Transverse colon (tissue), 4 donors: ENCODE results near the gene SLC7A9. TPM values are rescaled to one million over a fixed set of nuclear protein-coding genes. Genes with fewer than 3 reads are reported as not detected.

Source experiments
- DNase-seq: peaks from one replicate; pipeline ENCODE4 v3.0.0-alpha.2; 2019
- H3K27ac ChIP-seq, 4 donors: fragments of 200-600 bp; sonication (generic); 2 replicates each; pipeline ENCODE4 v1.5.1; 2016 to 2018; ENCODE audit warnings: inconsistent platforms in 4 of 4
- H3K27me3 ChIP-seq: fragments of 200-600 bp; sonication (generic); 2 replicates; pipeline ENCODE4 v1.5.1; 2017; ENCODE audit warnings: inconsistent platforms
- H3K36me3 ChIP-seq, 4 donors: fragments of 200-600 bp; sonication (generic); 2 replicates each; pipeline ENCODE4 v1.5.1; 2017 to 2019; ENCODE audit warnings: inconsistent platforms in 4 of 4
- H3K4me1 ChIP-seq, 4 donors: fragments of 200-600 bp; sonication (generic); 2 replicates each; pipeline ENCODE4 v1.5.1; 2017 to 2020; ENCODE audit warnings: inconsistent platforms in 4 of 4
- H3K4me3 ChIP-seq, 4 donors: fragments of 200-600 bp; sonication (generic); 1 replicate in 1 of 4; 2 replicates in 3 of 4; pipeline versions ENCODE4 v1.5.1 to v1.6.1; 2017 to 2019; ENCODE audit warnings: inconsistent platforms in 4 of 4
- H3K9me3 ChIP-seq, 2 donors: fragments of 200-600 bp; sonication (generic); 2 replicates each; pipeline ENCODE4 v1.5.1; 2017 to 2019; ENCODE audit warnings: inconsistent platforms in 2 of 2
- EP300 ChIP-seq: sonication (generic); formaldehyde crosslinking; IDR thresholded peaks from one replicate; pipeline ENCODE4 v1.6.1; 2017; ENCODE audit warnings: antibody characterized with exemption, low read depth
- POLR2A ChIP-seq: fragments of 450-650 bp; IDR thresholded peaks from one replicate; pipeline ENCODE4 v1.6.1; 2016; ENCODE audit warnings: antibody characterized with exemption, mild to moderate bottlenecking, moderate library complexity
- POLR2AphosphoS5 ChIP-seq, 3 donors: sonication (generic); formaldehyde crosslinking; IDR thresholded peaks; one replicate each; pipeline ENCODE4 v1.6.1; 2016; ENCODE audit warnings: antibody characterized with exemption in 3 of 3
- WGBS, 2 donors: methylation state at CpG; one replicate each; pipeline ENCODE4 v1.1.5; 2018; ENCODE audit warnings: low coverage in 1 of 2; 5-methylcytosine and 5-hydroxymethylcytosine counted together
- in situ Hi-C, 4 donors: fragments of 200-750 bp; cut with MboI; loops; one replicate each; pipeline versions ENCODE4 v1.15.0 to v1.15.1; 2017; ENCODE audit warnings: low sequenced_read_pairs in 3 of 4, low pct_ligation_motif_present in 1 of 4, low pct_unique_long_range_greater_than_20kb in 1 of 4
- intact Hi-C: fragments of 100-400 bp; cut with DNase I; formaldehyde crosslinking; loops from one replicate; pipeline ENCODE4 v1.15.1; 2023; ENCODE audit warnings: low total_unique reads
- total RNA-seq, 4 donors: library from RNA; depleted of rRNA; stranded (reverse); fragments of >200 nt; gene quantifications; one replicate each; pipeline ENCODE4 v1.1.0, GENCODE V29; 2016
- TF ChIP-seq, protein P1 (sequence below), 5 experiments: fragments of 200-600 bp in 3 of 5; fragments of 450-650 bp in 2 of 5; sonication (generic) in 3 of 5; IDR thresholded peaks; 1 replicate in 2 of 5; 2 replicates in 3 of 5; pipeline ENCODE4 v1.5.1; 2016 to 2017; ENCODE audit warnings: antibody characterized with exemption in 5 of 5, inconsistent platforms in 3 of 5, mild to moderate bottlenecking in 2 of 5, moderate library complexity in 1 of 5

Gene SLC7A9
- total RNA-seq, 4 donors from 2014 or later = 2.5 to 11.2 TPM; not detected in 2

- TF ChIP-seq, protein P1, sequence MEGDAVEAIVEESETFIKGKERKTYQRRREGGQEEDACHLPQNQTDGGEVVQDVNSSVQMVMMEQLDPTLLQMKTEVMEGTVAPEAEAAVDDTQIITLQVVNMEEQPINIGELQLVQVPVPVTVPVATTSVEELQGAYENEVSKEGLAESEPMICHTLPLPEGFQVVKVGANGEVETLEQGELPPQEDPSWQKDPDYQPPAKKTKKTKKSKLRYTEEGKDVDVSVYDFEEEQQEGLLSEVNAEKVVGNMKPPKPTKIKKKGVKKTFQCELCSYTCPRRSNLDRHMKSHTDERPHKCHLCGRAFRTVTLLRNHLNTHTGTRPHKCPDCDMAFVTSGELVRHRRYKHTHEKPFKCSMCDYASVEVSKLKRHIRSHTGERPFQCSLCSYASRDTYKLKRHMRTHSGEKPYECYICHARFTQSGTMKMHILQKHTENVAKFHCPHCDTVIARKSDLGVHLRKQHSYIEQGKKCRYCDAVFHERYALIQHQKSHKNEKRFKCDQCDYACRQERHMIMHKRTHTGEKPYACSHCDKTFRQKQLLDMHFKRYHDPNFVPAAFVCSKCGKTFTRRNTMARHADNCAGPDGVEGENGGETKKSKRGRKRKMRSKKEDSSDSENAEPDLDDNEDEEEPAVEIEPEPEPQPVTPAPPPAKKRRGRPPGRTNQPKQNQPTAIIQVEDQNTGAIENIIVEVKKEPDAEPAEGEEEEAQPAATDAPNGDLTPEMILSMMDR (IDR thresholded peaks at IDR 0.05) = peak in 2 of 5 experiments; percentile 14 to 40
- TF ChIP-seq POLR2AphosphoS5 (IDR thresholded peaks at IDR 0.05) = no peak
- no peak for TF ChIP-seq POLR2A
- TF ChIP-seq EP300 = no peak
- H3K36me3 ChIP-seq = no peaks in the 10 kb centered on the region
- H3K27ac ChIP-seq = no peak overlapping the region
- 80 to 100% methylated on average over 2 to 9 of the region's 9 CpGs for WGBS, 2 donors
- intact Hi-C loops = no loop called here
- H3K27me3 ChIP-seq = peaks cover 2% of the 10 kb centered on the region
- no peak overlapping the region for H3K4me3 ChIP-seq
- in situ Hi-C loops = no loop called here
- no peaks in the 10 kb centered on the region for H3K9me3 ChIP-seq
- DNase-seq = no peak
- peaks cover 0 to 31% (median 10%) of the 10 kb centered on the region in 4 donors for H3K4me1 ChIP-seq
Observed at GRCh38 chr19:32876236-32876918, 6.8 kb upstream of the SLC7A9 start.

DNA sequence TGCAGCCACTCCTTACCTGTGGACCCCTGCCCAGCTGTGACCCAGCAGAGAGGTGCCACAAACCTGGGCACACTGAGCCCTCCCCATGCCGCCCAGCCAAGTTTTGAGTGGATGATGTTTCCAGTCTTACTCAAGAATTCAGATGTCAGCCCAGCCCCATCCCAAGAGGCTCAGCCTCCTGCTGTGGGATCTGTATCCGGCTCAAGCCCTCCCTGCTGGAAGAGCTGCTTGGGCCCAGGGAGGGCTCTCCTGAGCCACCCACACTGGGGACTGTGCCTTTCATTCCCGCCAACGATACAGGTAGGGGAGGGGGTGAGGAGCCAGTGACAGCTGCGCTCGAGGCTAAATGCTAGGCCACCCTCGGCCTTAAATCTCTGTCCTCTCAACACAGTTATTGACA lies 5.9 kb upstream of the SLC7A9 start:
- no peak overlapping the region for H3K4me3 ChIP-seq
- H3K9me3 ChIP-seq = no peaks in the 10 kb centered on the region
- TF ChIP-seq POLR2AphosphoS5 (IDR thresholded peaks at IDR 0.05) = no peak
- TF ChIP-seq, protein P1 (IDR thresholded peaks at IDR 0.05) = no peak
- 78% methylated on average over 7 of the region's 7 CpGs; no CpG with 5 or more reads in 1 of the 2 donors for whole genome bisulfite sequencing, 2 donors
- no peaks in the 10 kb centered on the region for H3K36me3 ChIP-seq
- no peak for DNase-seq
- in situ Hi-C loops = no loop called here
- peaks cover 0 to 31% (median 10%) of the 10 kb centered on the region in 4 donors for H3K4me1 ChIP-seq
- no peak overlapping the region for H3K27ac ChIP-seq
- peaks cover 8% of the 10 kb centered on the region for H3K27me3 ChIP-seq
- intact Hi-C loops = no loop called here

GRCh38 chr19:32874605-32875004 lies 5.0 kb upstream of the SLC7A9 start:
- WGBS, 2 donors = 79% methylated on average over 9 of the region's 9 CpGs; no CpG with 5 or more reads in 1 of the 2 donors
- TF ChIP-seq EP300 (no peak), POLR2AphosphoS5 (IDR thresholded peaks at IDR 0.05) (no peak), POLR2A (no peak)
- TF ChIP-seq, protein P1 (IDR thresholded peaks at IDR 0.05) = no peak
- Histone ChIP-seq H3K4me3 (no peak overlapping the region), H3K27me3 (peaks cover 8% of the 10 kb centered on the region), H3K9me3 (no peaks in the 10 kb centered on the region), H3K27ac (no peak overlapping the region), H3K36me3 (no peaks in the 10 kb centered on the region), H3K4me1 (peaks cover 0 to 31% (median 10%) of the 10 kb centered on the region in 4 donors)
- intact Hi-C loops (no loop called here), in situ Hi-C loops (no loop called here)
- no peak for DNase-seq

GRCh38 chr19:32873247-32873959 lies 3.8 kb upstream of the SLC7A9 start:
- 56 to 59% methylated on average over 16 to 18 of the region's 18 CpGs for WGBS, 2 donors

More at GRCh38 chr19:32873247-32873959, 3.8 kb upstream of the SLC7A9 start:
- Histone ChIP-seq H3K4me3 (no peak overlapping the region), H3K27me3 (peaks cover 8% of the 10 kb centered on the region), H3K4me1 (peaks cover 0 to 31% (median 10%) of the 10 kb centered on the region in 4 donors), H3K9me3 (no peaks in the 10 kb centered on the region), H3K36me3 (no peaks in the 10 kb centered on the region), H3K27ac (no peak overlapping the region)
- DNase-seq = no peak
- TF ChIP-seq POLR2A (no peak), EP300 (no peak), POLR2AphosphoS5 (IDR thresholded peaks at IDR 0.05) (no peak)
- TF ChIP-seq, protein P1 (IDR thresholded peaks at IDR 0.05) = no peak
- in situ Hi-C loops (no loop called here), intact Hi-C loops (no loop called here)
